Measurements from ENCODE around the gene STRN. TPM values are rescaled to one million over a fixed set of nuclear protein-coding genes. Genes with fewer than 3 reads are reported as not detected.

The STRN gene
- total and polyA plus RNA-seq, 9 of the 15 experiments (the other 6 are each of a cell fraction or from before 2014, with no cell fraction given), result 1.3 to 31.2 (median 20.0) TPM

GRCh38 chr2:36843838-36844237 lies 122.5 kb downstream of the STRN start:
- Histone ChIP-seq H3K9ac (ENCODE audit: insufficient read depth in 1 of 2, low read depth in 2 of 2, low read length in 2 of 2) (no peak overlapping the region), H4K20me1 (replicated peaks; ENCODE audit: control insufficient read depth, insufficient read depth, low read length) (no peaks in the 10 kb centered on the region), H3K4me2 (ENCODE audit: insufficient read depth, low read length) (no peak overlapping the region), H3K9me1 (ENCODE audit: control insufficient read depth, insufficient read depth, low read length) (no peaks in the 10 kb centered on the region), H3K36me3 (ENCODE audit: control insufficient read depth, insufficient read depth, low read length) (peaks cover 8% of the 10 kb centered on the region; the same call in 2 of the 3 replicates), H3K27me3 (ENCODE audit: control insufficient read depth in 2 of 2, insufficient read depth in 2 of 2, low read length in 2 of 2) (no peaks in the 10 kb centered on the region), H3K79me2 (ENCODE audit: control insufficient read depth, insufficient read depth, low read length) (no peaks in the 10 kb centered on the region), H3K4me1 (replicated peaks in 1 of 2; ENCODE audit: control insufficient read depth in 2 of 2, insufficient read depth in 2 of 2, low read length in 2 of 2) (no peaks in the 10 kb centered on the region), H3K27ac (ENCODE audit: extremely low read depth, low read depth, low read length) (no peak overlapping the region), H3K9me3 (replicated peaks; ENCODE audit: control insufficient read depth, insufficient read depth, low read depth, low read length) (no peaks in the 10 kb centered on the region), H3K4me3 (no peak overlapping the region), H2AFZ (ENCODE audit: low read depth, low read length) (no peak overlapping the region)
- BruUV-seq (replicated peaks), result no TSS peak
- in situ Hi-C loops (cut with MboI) (no loop called here), intact Hi-C loops (cut with micrococcal nuclease) (no loop called here)
- ChIA-PET CTCF (ENCODE audit: low intra/inter-chr PET ratio) (no interaction called here), POLR2A (interaction anchor here (1.0 kb wide), 1 partner anchor 9 kb away, joined by 3 read pairs; no protein-coding TSS in a partner anchor)
- TF ChIP-seq NFE2 (IDR thresholded peaks at IDR 0.05; ENCODE audit: low read depth), result no peak
- no peak for TF ChIP-seq ETV6 (IDR thresholded peaks at IDR 0.05; ENCODE audit: borderline replicate concordance in 1 of 2, low read depth in 2 of 2, low read length in 1 of 2)
- TF ChIP-seq ETV6 (CRISPR knock-in tag; IDR thresholded peaks at IDR 0.05; ENCODE audit: borderline replicate concordance), result no peak
- TF ChIP-seq MEIS2 (IDR thresholded peaks at IDR 0.05; ENCODE audit: partially characterized antibody), result no peak
- TF ChIP-seq ZNF764 (CRISPR knock-in tag; IDR thresholded peaks at IDR 0.05; ENCODE audit: low read depth), result no peak
- no peak for TF ChIP-seq ZNF785 (CRISPR knock-in tag; IDR thresholded peaks at IDR 0.05)
- TF ChIP-seq JUNB (CRISPR knock-in tag; conservative IDR thresholded peaks at IDR 0.05), result no peak
- no peak for TF ChIP-seq MEF2D (tag; conservative IDR thresholded peaks at IDR 0.05; ENCODE audit: low read depth)
- no peak for TF ChIP-seq ATF6 (CRISPR knock-in tag; IDR thresholded peaks at IDR 0.05)
- TF ChIP-seq RFX7 (CRISPR knock-in tag; IDR thresholded peaks at IDR 0.05), result no peak
- no peak for TF ChIP-seq SMC3 (conservative IDR thresholded peaks at IDR 0.05; ENCODE audit: insufficient read depth, low read depth, low read length)
- TF ChIP-seq YY1 (IDR thresholded peaks at IDR 0.05; ENCODE audit: borderline replicate concordance in 1 of 3, control insufficient read depth in 1 of 3, extremely low read depth in 1 of 3, insufficient read depth in 3 of 3, insufficient read length in 1 of 3, insufficient replicate concordance in 2 of 3, low read depth in 1 of 3, low read length in 2 of 3), result no peak
- TF ChIP-seq, protein P1, sequence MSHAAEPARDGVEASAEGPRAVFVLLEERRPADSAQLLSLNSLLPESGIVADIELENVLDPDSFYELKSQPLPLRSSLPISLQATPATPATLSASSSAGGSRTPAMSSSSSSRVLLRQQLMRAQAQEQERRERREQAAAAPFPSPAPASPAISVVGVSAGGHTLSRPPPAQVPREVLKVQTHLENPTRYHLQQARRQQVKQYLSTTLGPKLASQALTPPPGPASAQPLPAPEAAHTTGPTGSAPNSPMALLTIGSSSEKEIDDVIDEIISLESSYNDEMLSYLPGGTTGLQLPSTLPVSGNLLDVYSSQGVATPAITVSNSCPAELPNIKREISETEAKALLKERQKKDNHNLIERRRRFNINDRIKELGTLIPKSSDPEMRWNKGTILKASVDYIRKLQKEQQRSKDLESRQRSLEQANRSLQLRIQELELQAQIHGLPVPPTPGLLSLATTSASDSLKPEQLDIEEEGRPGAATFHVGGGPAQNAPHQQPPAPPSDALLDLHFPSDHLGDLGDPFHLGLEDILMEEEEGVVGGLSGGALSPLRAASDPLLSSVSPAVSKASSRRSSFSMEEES (CRISPR knock-in tag; IDR thresholded peaks at IDR 0.05), result no peak
- no peak for TF ChIP-seq ZNF133 (CRISPR knock-in tag; IDR thresholded peaks at IDR 0.05)
- no peak for TF ChIP-seq BRD9 (IDR thresholded peaks at IDR 0.05; ENCODE audit: low read depth, partially characterized antibody)
- no peak for TF ChIP-seq ATF2 (CRISPR knock-in tag; IDR thresholded peaks at IDR 0.05)
- no peak for TF ChIP-seq BCL6 (CRISPR knock-in tag; IDR thresholded peaks at IDR 0.05)
- TF ChIP-seq FOXP1 (CRISPR knock-in tag; IDR thresholded peaks at IDR 0.05), result no peak
- ATAC-seq, result no peak
- FAIRE-seq, result no peak
- DNase-seq (ENCODE audit: extremely low read depth in 1 of 4, low spot score in 3 of 4), result no peak

Measured in K562 (cell line).